ENCODE data around the gene TMEM125. TPM values are rescaled to one million over a fixed set of nuclear protein-coding genes. Genes with fewer than 3 reads are reported as not detected.

Gene TMEM125
- total and polyA plus RNA-seq, 9 of the 15 experiments (the other 6 are each of a cell fraction or from before 2014, with no cell fraction given), result 0.07 to 0.08 TPM; not detected in 7

DNA sequence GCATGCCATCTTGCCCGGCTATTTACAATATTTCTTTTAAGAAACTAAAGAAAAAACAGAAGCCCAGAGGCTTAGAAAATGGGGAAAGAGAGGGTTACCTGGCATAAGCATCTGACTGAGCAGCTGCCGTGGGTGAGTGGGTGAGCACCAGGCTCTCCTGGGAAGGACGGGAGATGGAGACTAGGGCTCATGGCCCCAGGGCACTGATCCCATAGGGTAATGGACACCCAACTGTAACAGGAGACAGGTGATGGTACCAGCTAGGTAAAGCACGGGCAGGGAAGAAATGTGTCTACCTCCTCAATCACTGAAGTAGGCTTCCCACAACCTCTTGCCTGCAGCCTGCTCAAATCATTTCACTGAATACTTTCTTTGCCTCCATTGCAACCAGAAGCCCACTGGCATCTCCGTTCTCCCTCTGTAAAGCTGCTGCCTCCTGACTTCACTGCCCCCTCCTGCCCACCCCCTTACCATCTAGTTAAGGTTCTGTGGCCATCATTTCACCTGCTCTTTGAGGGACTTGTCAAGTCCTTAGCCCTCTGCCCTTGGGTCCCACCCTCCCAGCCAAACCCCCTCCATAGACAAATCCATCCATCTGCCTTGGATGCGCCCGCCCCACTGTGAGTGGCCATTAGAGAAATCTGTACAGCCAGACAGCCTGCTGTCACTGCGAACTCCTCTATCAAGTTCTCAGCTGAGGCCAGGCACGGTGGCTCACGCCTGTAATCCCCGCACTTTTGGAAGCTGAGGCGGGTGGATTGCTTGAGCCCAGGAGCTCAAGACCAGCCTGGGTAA is 6.2 kb downstream of the TMEM125 start:
- Histone ChIP-seq H3K79me2 (ENCODE audit: control insufficient read depth, insufficient read depth, low read length) (no peaks in the 10 kb centered on the region), H3K9me3 (replicated peaks; ENCODE audit: control insufficient read depth, insufficient read depth, low read depth, low read length) (no peaks in the 10 kb centered on the region), H2AFZ (ENCODE audit: low read depth, low read length) (no peak overlapping the region), H4K20me1 (replicated peaks; ENCODE audit: control insufficient read depth, insufficient read depth, low read length) (no peaks in the 10 kb centered on the region; the same call in 1 of the 2 replicates), H3K4me3 (no peak overlapping the region), H3K36me3 (ENCODE audit: control insufficient read depth, insufficient read depth, low read length) (no peaks in the 10 kb centered on the region), H3K27me3 (ENCODE audit: control insufficient read depth in 2 of 2, insufficient read depth in 2 of 2, low read length in 2 of 2) (peaks cover 47 to 86% of the 10 kb centered on the region in 2 experiments), H3K27ac (ENCODE audit: extremely low read depth, low read depth, low read length) (no peak overlapping the region), H3K9me1 (ENCODE audit: control insufficient read depth, insufficient read depth, low read length) (no peaks in the 10 kb centered on the region), H3K4me1 (replicated peaks in 1 of 2; ENCODE audit: control insufficient read depth in 2 of 2, insufficient read depth in 2 of 2, low read length in 2 of 2) (peaks cover 8 to 11% of the 10 kb centered on the region in 2 experiments; a peak in 4 of 5 replicates), H3K9ac (ENCODE audit: insufficient read depth in 1 of 2, low read depth in 2 of 2, low read length in 2 of 2) (no peak overlapping the region), H3K4me2 (ENCODE audit: insufficient read depth, low read length) (no peak overlapping the region)
- intact Hi-C loops (cut with micrococcal nuclease) (no loop called here), in situ Hi-C loops (cut with MboI) (no loop called here)
- BruUV-seq (replicated peaks), result no TSS peak
- TF ChIP-seq, protein P1, sequence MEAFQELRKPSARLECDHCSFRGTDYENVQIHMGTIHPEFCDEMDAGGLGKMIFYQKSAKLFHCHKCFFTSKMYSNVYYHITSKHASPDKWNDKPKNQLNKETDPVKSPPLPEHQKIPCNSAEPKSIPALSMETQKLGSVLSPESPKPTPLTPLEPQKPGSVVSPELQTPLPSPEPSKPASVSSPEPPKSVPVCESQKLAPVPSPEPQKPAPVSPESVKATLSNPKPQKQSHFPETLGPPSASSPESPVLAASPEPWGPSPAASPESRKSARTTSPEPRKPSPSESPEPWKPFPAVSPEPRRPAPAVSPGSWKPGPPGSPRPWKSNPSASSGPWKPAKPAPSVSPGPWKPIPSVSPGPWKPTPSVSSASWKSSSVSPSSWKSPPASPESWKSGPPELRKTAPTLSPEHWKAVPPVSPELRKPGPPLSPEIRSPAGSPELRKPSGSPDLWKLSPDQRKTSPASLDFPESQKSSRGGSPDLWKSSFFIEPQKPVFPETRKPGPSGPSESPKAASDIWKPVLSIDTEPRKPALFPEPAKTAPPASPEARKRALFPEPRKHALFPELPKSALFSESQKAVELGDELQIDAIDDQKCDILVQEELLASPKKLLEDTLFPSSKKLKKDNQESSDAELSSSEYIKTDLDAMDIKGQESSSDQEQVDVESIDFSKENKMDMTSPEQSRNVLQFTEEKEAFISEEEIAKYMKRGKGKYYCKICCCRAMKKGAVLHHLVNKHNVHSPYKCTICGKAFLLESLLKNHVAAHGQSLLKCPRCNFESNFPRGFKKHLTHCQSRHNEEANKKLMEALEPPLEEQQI (IDR thresholded peaks at IDR 0.05), result no peak
- TF ChIP-seq, protein P2, sequence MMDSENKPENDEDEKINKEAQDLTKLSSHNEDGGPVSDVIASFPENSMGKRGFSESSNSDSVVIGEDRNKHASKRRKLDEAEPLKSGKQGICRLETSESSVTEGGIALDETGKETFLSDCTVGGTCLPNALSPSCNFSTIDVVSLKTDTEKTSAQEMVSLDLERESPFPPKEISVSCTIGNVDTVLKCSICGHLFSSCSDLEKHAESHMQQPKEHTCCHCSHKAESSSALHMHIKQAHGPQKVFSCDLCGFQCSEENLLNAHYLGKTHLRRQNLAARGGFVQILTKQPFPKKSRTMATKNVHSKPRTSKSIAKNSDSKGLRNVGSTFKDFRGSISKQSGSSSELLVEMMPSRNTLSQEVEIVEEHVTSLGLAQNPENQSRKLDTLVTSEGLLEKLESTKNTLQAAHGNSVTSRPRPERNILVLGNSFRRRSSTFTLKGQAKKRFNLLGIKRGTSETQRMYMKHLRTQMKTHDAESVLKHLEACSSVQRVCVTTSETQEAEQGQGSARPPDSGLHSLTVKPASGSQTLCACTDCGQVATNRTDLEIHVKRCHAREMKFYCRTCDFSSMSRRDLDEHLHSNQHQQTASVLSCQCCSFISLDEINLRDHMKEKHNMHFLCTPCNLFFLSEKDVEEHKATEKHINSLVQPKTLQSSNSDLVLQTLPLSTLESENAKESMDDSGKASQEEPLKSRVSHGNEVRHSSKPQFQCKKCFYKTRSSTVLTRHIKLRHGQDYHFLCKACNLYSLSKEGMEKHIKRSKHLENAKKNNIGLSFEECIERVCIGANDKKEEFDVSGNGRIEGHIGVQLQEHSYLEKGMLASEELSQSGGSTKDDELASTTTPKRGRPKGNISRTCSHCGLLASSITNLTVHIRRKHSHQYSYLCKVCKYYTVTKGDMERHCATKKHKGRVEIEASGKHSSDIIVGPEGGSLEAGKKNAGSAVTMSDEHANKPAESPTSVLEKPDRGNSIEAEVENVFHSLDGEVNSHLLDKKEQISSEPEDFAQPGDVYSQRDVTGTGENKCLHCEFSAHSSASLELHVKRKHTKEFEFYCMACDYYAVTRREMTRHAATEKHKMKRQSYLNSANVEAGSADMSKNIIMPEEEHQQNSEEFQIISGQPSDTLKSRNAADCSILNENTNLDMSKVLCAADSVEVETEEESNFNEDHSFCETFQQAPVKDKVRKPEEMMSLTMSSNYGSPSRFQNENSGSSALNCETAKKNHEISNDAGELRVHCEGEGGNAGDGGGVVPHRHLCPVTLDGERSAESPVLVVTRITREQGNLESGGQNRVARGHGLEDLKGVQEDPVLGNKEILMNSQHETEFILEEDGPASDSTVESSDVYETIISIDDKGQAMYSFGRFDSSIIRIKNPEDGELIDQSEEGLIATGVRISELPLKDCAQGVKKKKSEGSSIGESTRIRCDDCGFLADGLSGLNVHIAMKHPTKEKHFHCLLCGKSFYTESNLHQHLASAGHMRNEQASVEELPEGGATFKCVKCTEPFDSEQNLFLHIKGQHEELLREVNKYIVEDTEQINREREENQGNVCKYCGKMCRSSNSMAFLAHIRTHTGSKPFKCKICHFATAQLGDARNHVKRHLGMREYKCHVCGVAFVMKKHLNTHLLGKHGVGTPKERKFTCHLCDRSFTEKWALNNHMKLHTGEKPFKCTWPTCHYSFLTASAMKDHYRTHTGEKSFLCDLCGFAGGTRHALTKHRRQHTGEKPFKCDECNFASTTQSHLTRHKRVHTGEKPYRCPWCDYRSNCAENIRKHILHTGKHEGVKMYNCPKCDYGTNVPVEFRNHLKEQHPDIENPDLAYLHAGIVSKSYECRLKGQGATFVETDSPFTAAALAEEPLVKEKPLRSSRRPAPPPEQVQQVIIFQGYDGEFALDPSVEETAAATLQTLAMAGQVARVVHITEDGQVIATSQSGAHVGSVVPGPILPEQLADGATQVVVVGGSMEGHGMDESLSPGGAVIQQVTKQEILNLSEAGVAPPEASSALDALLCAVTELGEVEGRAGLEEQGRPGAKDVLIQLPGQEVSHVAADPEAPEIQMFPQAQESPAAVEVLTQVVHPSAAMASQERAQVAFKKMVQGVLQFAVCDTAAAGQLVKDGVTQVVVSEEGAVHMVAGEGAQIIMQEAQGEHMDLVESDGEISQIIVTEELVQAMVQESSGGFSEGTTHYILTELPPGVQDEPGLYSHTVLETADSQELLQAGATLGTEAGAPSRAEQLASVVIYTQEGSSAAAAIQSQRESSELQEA (IDR thresholded peaks at IDR 0.05; ENCODE audit: low read depth), result no peak
- TF ChIP-seq, protein P3, sequence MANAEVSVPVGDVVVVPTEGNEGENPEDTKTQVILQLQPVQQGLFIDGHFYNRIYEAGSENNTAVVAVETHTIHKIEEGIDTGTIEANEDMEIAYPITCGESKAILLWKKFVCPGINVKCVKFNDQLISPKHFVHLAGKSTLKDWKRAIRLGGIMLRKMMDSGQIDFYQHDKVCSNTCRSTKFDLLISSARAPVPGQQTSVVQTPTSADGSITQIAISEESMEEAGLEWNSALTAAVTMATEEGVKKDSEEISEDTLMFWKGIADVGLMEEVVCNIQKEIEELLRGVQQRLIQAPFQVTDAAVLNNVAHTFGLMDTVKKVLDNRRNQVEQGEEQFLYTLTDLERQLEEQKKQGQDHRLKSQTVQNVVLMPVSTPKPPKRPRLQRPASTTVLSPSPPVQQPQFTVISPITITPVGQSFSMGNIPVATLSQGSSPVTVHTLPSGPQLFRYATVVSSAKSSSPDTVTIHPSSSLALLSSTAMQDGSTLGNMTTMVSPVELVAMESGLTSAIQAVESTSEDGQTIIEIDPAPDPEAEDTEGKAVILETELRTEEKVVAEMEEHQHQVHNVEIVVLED (CRISPR knock-in tag; IDR thresholded peaks at IDR 0.05), result no peak
- TF ChIP-seq ZEB2 (IDR thresholded peaks at IDR 0.05) (no peak), MED1 (CRISPR knock-in tag; IDR thresholded peaks at IDR 0.05; ENCODE audit: borderline replicate concordance) (no peak), MXI1 (IDR thresholded peaks at IDR 0.05; ENCODE audit: low read depth, low read length) (no peak), EGR1 (conservative IDR thresholded peaks at IDR 0.05) (no peak)
- CTCF ChIA-PET (ENCODE audit: low intra/inter-chr PET ratio), result no interaction called here
- ATAC-seq, result no peak
- FAIRE-seq, result peak; percentile 78
- POLR2A ChIA-PET, result interaction anchor here (0.6 to 1.5 kb wide), 3 partner anchors 12 to 16 kb away, joined by 3 to 4 read pairs (median 4); no protein-coding TSS in a partner anchor
- under 1% methylated on average over 12 of the region's 12 CpGs for WGBS (ENCODE audit: insufficient coverage, low coverage, missing lambda C conversion rate)
- DNase-seq (ENCODE audit: extremely low read depth in 1 of 4, low spot score in 3 of 4), result no peak
